C4-2B (cell line): ENCODE data around the gene FAM185A.
"Not testable (repeated sequence)": the region's sequence is repeated elsewhere in the genome, so short reads cannot be mapped to it uniquely, and the experiment has no call there.

ENCODE experiments used
- CTCF ChIP-seq: fragments of 450-650 bp; conservative IDR thresholded peaks from 2 replicates; pipeline ENCODE4 v1.5.1; 2017; ENCODE audit warnings: mild to moderate bottlenecking
- ZFX ChIP-seq: fragments of 450-650 bp; IDR thresholded peaks from 2 replicates; pipeline ENCODE4 v1.6.1; 2017

DNA sequence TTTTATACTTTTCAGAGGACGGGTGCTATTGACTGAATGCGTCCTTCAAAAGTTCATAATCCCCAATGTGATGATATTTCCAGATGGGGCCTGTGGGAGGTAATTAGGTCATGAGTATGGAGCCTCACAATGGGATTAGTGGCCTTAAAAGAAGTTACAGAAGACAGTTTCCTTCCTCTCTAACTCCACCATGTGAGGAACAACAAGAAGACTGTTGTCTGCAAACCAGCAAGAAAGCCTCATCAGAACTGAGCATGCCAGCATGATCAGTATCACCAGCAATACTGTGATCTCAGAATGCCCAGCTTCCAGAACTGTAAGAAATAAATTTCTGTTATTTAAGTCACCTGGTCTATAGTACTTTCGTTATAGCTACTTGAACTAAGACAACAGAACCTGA, 18.4 kb upstream of the FAM185A start:
- TF ChIP-seq CTCF, ZFX: not testable (repeated sequence)
